ENCODE measurements around the gene RAD51B. TPM values are rescaled to one million over a fixed set of nuclear protein-coding genes. Genes with fewer than 3 reads are reported as not detected.

The RAD51B gene
- total and polyA plus RNA-seq, 7 donors, result 2.4 to 24.4 (median 7.1) TPM

GRCh38 chr14:68281497-68281896 is 461.9 kb downstream of the RAD51B start:
- intact Hi-C loops (cut with DNase I), result no loop called here
- Histone ChIP-seq H3K4me3 (no peak overlapping the region), H3K4me1 (peaks cover 0 to 35% (median 21%) of the 10 kb centered on the region in 4 donors), H3K27ac (no peak overlapping the region), H3K9me3 (no peaks in the 10 kb centered on the region), H3K36me3 (no peaks in the 10 kb centered on the region), H3K27me3 (no peaks in the 10 kb centered on the region)
- 96% methylated on average over 4 of the region's 4 CpGs for WGBS, 2 donors
- TF ChIP-seq POLR2A (IDR thresholded peaks at IDR 0.05), result no peak
- no peak for TF ChIP-seq CTCF (IDR thresholded peaks at IDR 0.05)
- no peak for TF ChIP-seq POLR2AphosphoS5 (IDR thresholded peaks at IDR 0.05)
- TF ChIP-seq EP300 (IDR thresholded peaks at IDR 0.05), result no peak
- no peak for DNase-seq

GRCh38 chr14:68282479-68283377 is 463.1 kb downstream of the RAD51B start:
- Histone ChIP-seq H3K36me3 (no peaks in the 10 kb centered on the region), H3K4me3 (no peak overlapping the region), H3K9me3 (no peaks in the 10 kb centered on the region), H3K27ac (peak overlapping the region in 1 of 4 donors; percentile 13), H3K4me1 (peaks cover 0 to 35% (median 21%) of the 10 kb centered on the region in 4 donors), H3K27me3 (no peaks in the 10 kb centered on the region)
- 50 to 73% methylated on average over 6 of the region's 6 CpGs for WGBS, 2 donors
- intact Hi-C loops (cut with DNase I), result no loop called here
- no peak for DNase-seq
- TF ChIP-seq CTCF (IDR thresholded peaks at IDR 0.05) (no peak), POLR2AphosphoS5 (IDR thresholded peaks at IDR 0.05) (no peak), EP300 (IDR thresholded peaks at IDR 0.05) (no peak), POLR2A (IDR thresholded peaks at IDR 0.05) (no peak)

GRCh38 chr14:68283378-68284123 is 464.0 kb downstream of the RAD51B start:
- WGBS, 2 donors, result 46 to 83% methylated on average over 11 of the region's 11 CpGs
- Histone ChIP-seq H3K9me3 (no peaks in the 10 kb centered on the region), H3K27me3 (no peaks in the 10 kb centered on the region), H3K4me1 (peaks cover 0 to 35% (median 20%) of the 10 kb centered on the region in 4 donors), H3K36me3 (no peaks in the 10 kb centered on the region), H3K27ac (peak overlapping the region in 1 of 4 donors; percentile 13), H3K4me3 (no peak overlapping the region)
- TF ChIP-seq CTCF (IDR thresholded peaks at IDR 0.05), result no peak
- intact Hi-C loops (cut with DNase I), result no loop called here
- no peak for DNase-seq

GRCh38 chr14:68284333-68284732 is 464.8 kb downstream of the RAD51B start:
- DNase-seq, result no peak
- peak overlapping the region in 1 of 4 donors; percentile 52 for H3K27ac ChIP-seq
- intact Hi-C loops (cut with DNase I), result no loop called here

More at GRCh38 chr14:68284333-68284732, 464.8 kb downstream of the RAD51B start:
- H3K27me3 ChIP-seq, result no peaks in the 10 kb centered on the region
- no peaks in the 10 kb centered on the region for H3K36me3 ChIP-seq
- H3K9me3 ChIP-seq, result no peaks in the 10 kb centered on the region
- H3K4me3 ChIP-seq, result no peak overlapping the region
- no peak for TF ChIP-seq POLR2A (IDR thresholded peaks at IDR 0.05)
- no peak for TF ChIP-seq POLR2AphosphoS5 (IDR thresholded peaks at IDR 0.05)
- no peak for TF ChIP-seq CTCF (IDR thresholded peaks at IDR 0.05)
- no peak for TF ChIP-seq EP300 (IDR thresholded peaks at IDR 0.05)
- H3K4me1 ChIP-seq, result peaks cover 0 to 35% (median 18%) of the 10 kb centered on the region in 4 donors
